Nephron progenitor cell (in vitro differentiated cells): Measurements from ENCODE around the gene TMTC2.

Experiments
- DNase-seq: peaks from one replicate; pipeline ENCODE4 v3.0.0; 2021
- H3K27ac Mint-ChIP-seq: 2 replicates; pipeline ENCODE4 v1.8.0; 2021; ENCODE audit warnings: mild to moderate bottlenecking, moderate library complexity, mixed read lengths
- H3K27me3 Mint-ChIP-seq: 2 replicates; pipeline ENCODE4 v1.8.0; 2021; ENCODE audit warnings: mild to moderate bottlenecking, low read depth, mixed read lengths; ENCODE audit not compliant: poor library complexity
- H3K36me3 Mint-ChIP-seq: 2 replicates; pipeline ENCODE4 v1.8.0; 2021; ENCODE audit warnings: low read depth, mixed read lengths
- H3K4me1 Mint-ChIP-seq: 2 replicates; pipeline ENCODE4 v1.8.0; 2021; ENCODE audit warnings: mixed read lengths
- H3K4me3 Mint-ChIP-seq: 2 replicates; pipeline ENCODE4 v1.8.0; 2021; ENCODE audit warnings: mild to moderate bottlenecking, moderate library complexity, mixed read lengths
- H3K9me3 Mint-ChIP-seq: 2 replicates; pipeline ENCODE4 v1.8.0; 2021; ENCODE audit warnings: mild to moderate bottlenecking, moderate library complexity, mixed read lengths
- CTCF ChIP-seq: fragments of 200-600 bp; sonication (generic); IDR thresholded peaks from 2 replicates; pipeline ENCODE4 v1.5.0; 2021; ENCODE audit warnings: antibody characterized with exemption

TMTC2 gene

GRCh38 chr12:82973592-82973991, 286.9 kb downstream of the TMTC2 start:
- H3K9me3 Mint-ChIP-seq, result peaks cover 4% of the 10 kb centered on the region
- DNase-seq, result no peak
- no peak for TF ChIP-seq CTCF
- no peak overlapping the region for H3K4me3 Mint-ChIP-seq
- no peak overlapping the region for H3K27ac Mint-ChIP-seq
- H3K4me1 Mint-ChIP-seq, result peaks cover 39% of the 10 kb centered on the region
- peaks cover 7% of the 10 kb centered on the region for H3K36me3 Mint-ChIP-seq
- H3K27me3 Mint-ChIP-seq, result no peaks in the 10 kb centered on the region

- Mint-ChIP-seq H3K4me1 (no peaks in the 10 kb centered on the region), H3K9me3 (no peaks in the 10 kb centered on the region), H3K27ac (no peak overlapping the region), H3K36me3 (peaks cover 6% of the 10 kb centered on the region), H3K4me3 (no peak overlapping the region), H3K27me3 (no peaks in the 10 kb centered on the region)
- no peak for DNase-seq
- no peak for TF ChIP-seq CTCF
These were observed 294.4 kb downstream of the TMTC2 start for GRCh38 chr12:82981150-82981549.

GRCh38 chr12:82994117-82994516, 307.4 kb downstream of the TMTC2 start:
- DNase-seq, result no peak
- Mint-ChIP-seq H3K9me3 (peaks cover under 1% of the 10 kb centered on the region), H3K36me3 (peaks cover 12% of the 10 kb centered on the region)

GRCh38 chr12:82996168-82996812, 309.6 kb downstream of the TMTC2 start:
- peaks cover 33% of the 10 kb centered on the region for H3K36me3 Mint-ChIP-seq
- DNase-seq, result no peak
- H3K27me3 Mint-ChIP-seq, result peaks cover 7% of the 10 kb centered on the region
- no peak overlapping the region for H3K4me3 Mint-ChIP-seq
- peaks cover 13% of the 10 kb centered on the region for H3K4me1 Mint-ChIP-seq
- peaks cover 19% of the 10 kb centered on the region for H3K9me3 Mint-ChIP-seq
- TF ChIP-seq CTCF, result no peak
- no peak overlapping the region for H3K27ac Mint-ChIP-seq

More at GRCh38 chr12:82994117-82994516, 307.4 kb downstream of the TMTC2 start:
- H3K4me3 Mint-ChIP-seq, result no peak overlapping the region
- TF ChIP-seq CTCF, result no peak
- H3K4me1 Mint-ChIP-seq, result peaks cover 13% of the 10 kb centered on the region
- H3K27me3 Mint-ChIP-seq, result no peaks in the 10 kb centered on the region
- no peak overlapping the region for H3K27ac Mint-ChIP-seq

- no peak for TF ChIP-seq CTCF
- no peak for DNase-seq
- Mint-ChIP-seq H3K9me3 (peaks cover 28% of the 10 kb centered on the region), H3K36me3 (peaks cover 41% of the 10 kb centered on the region), H3K27me3 (peaks cover 8% of the 10 kb centered on the region), H3K4me3 (no peak overlapping the region), H3K4me1 (peaks cover 11% of the 10 kb centered on the region), H3K27ac (no peak overlapping the region)
These were observed 311.8 kb downstream of the TMTC2 start for GRCh38 chr12:82998509-82998908.

GRCh38 chr12:83003026-83003425, 316.3 kb downstream of the TMTC2 start:
- no peak for TF ChIP-seq CTCF
- Mint-ChIP-seq H3K4me1 (no peaks in the 10 kb centered on the region), H3K9me3 (peaks cover 53% of the 10 kb centered on the region), H3K27ac (no peak overlapping the region), H3K4me3 (no peak overlapping the region), H3K27me3 (peaks cover 8% of the 10 kb centered on the region), H3K36me3 (peaks cover 71% of the 10 kb centered on the region)
- no peak for DNase-seq
